ENCODE measurements around the gene SMC6.

- TF ChIP-seq CTCF (IDR thresholded peaks at IDR 0.05 in 4 of 5, conservative IDR thresholded peaks at IDR 0.05 in 1 of 5) = no peak
- no peak for TF ChIP-seq POLR2A (IDR thresholded peaks at IDR 0.05)
Observed at GRCh38 chr2:17749753-17750438, 3.7 kb downstream of the SMC6 start.
